Stomach smooth muscle (tissue), 2 donors: ENCODE results near the gene TCF4.

Experiments
- H3K27ac ChIP-seq: one replicate; pipeline ENCODE4 v1.7.0; 2013; ENCODE audit warnings: mild to moderate bottlenecking, low read length, inconsistent platforms
- H3K27me3 ChIP-seq, 2 donors: one replicate each; pipeline ENCODE4 v1.7.0; 2013; ENCODE audit warnings: low read length in 2 of 2; ENCODE audit not compliant: insufficient read depth in 2 of 2, control insufficient read depth in 1 of 2
- H3K36me3 ChIP-seq, 2 donors: one replicate each; pipeline ENCODE4 v1.7.0; 2013; ENCODE audit warnings: low read length in 2 of 2; ENCODE audit not compliant: control insufficient read depth in 2 of 2, insufficient read depth in 2 of 2
- H3K4me1 ChIP-seq: one replicate; pipeline ENCODE4 v1.7.0; 2013; ENCODE audit warnings: low read length; ENCODE audit not compliant: control insufficient read depth, insufficient read depth
- H3K4me3 ChIP-seq, 2 donors: one replicate each; pipeline ENCODE4 v1.7.0; 2013; ENCODE audit warnings: low read length in 2 of 2
- H3K9ac ChIP-seq, 2 donors: one replicate each; pipeline ENCODE4 v1.7.0; 2013; ENCODE audit warnings: low read length in 2 of 2, mild to moderate bottlenecking in 1 of 2
- H3K9me3 ChIP-seq, 2 donors: one replicate each; pipeline ENCODE4 v1.7.0; 2013; ENCODE audit warnings: low read length in 2 of 2; ENCODE audit not compliant: control insufficient read depth in 2 of 2
- donor health status: healthy.
- donor health status: Pancreatic carcinoma.

The TCF4 gene

DNA sequence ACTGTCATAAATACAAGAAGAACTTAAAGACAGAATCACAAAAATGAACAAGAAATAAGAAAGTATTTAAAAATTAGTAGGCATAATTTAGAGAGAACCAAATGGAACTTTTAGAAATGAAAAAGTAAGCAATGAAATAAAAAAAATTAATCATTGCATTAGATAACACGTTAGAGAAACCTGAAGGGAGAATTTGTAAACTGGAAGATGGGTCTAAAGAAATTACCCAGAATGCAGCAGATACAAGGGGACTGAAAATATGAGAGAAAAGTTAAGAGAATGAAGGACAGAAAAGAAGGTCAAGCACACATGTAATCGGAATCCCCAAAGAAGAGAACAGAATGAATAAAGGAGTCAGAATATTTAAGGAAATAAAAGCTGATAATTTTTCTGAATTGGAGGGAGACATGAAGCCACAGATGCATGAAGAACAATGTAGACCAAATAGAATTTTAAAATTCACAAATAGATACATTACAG is 21.5 kb downstream of the TCF4 start:
- Histone ChIP-seq H3K9me3 (no peaks in the 10 kb centered on the region), H3K36me3 (no peaks in the 10 kb centered on the region), H3K4me3 (no peak overlapping the region), H3K27me3 (no peaks in the 10 kb centered on the region), H3K4me1 (no peaks in the 10 kb centered on the region), H3K9ac (no peak overlapping the region), H3K27ac (no peak overlapping the region)

DNA sequence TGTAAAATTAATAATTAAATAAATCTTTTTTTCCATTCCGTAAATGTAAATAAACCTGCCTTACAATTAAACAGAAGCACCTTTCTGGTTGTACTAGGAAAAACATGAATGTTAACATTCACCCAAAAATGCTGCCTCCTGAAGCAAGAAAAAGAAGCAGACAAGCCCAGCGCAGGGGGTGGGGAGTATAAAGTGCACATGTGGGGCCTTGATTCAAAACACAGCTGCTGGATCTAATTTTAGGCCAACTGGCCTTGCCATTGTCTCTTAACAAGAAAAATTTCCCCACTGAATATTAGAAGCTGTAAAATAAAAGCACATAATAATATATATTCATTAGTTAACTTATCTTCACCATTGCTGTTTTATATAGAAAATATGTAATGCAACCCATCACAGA is 28.3 kb downstream of the TCF4 start:
- Histone ChIP-seq H3K27me3 (no peaks in the 10 kb centered on the region), H3K27ac (no peak overlapping the region), H3K9me3 (no peaks in the 10 kb centered on the region)

DNA sequence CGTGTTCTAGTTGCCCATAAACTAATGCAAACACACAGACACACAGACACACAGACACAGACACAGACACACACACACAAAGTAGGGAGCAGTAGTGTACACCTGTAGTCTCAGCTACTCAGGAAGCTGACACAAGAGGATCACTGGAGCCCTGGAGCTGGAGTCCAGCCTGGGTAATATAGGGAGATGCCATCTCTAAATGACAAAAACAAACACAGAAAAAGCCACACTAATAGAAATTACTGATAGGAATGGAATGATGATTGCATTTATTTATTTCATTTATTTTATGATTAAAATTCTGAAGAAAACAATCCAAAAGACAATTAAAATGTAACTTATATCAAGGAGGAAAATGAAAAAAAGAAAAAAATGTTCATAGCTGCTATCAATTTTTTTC is 30.8 kb downstream of the TCF4 start:
- Histone ChIP-seq H3K4me3 (no peak overlapping the region), H3K27me3 (no peaks in the 10 kb centered on the region), H3K4me1 (no peaks in the 10 kb centered on the region), H3K9me3 (no peaks in the 10 kb centered on the region), H3K36me3 (no peaks in the 10 kb centered on the region), H3K27ac (no peak overlapping the region), H3K9ac (no peak overlapping the region)

More for the DNA sequence above, 28.3 kb downstream of the TCF4 start:
- Histone ChIP-seq H3K4me1 (no peaks in the 10 kb centered on the region), H3K9ac (no peak overlapping the region), H3K36me3 (no peaks in the 10 kb centered on the region), H3K4me3 (no peak overlapping the region)

DNA sequence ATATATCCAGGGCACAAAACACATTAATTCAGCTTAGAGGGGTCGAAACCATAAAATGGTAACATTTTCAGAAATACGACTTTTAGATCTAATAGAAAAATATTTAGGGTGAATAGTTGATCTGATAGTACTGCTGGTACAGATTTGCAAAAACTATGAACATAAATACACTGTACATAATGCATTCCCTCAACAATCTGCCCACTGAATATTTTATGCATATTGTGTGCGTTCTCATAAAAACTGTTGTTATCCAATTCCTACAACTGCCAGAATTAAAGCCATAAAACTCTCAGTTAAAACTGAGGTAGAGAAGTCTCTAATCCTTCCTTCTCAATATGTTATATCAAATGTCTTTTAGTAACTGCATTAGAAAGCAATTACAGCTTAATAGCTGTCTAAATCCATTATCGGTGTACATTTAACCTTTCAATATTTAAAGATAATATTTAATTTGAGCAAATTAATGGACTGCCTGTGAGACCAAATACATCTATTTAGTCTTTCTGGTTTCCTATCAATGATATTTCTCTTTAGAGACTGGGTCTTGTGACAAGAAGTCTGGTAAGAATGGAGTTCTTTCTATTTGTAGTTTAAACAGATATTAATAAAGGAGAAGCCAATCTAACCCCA is 32.5 kb downstream of the TCF4 start:
- H3K9me3 ChIP-seq: no peaks in the 10 kb centered on the region
- no peaks in the 10 kb centered on the region for H3K36me3 ChIP-seq
- no peaks in the 10 kb centered on the region for H3K4me1 ChIP-seq
- H3K4me3 ChIP-seq: no peak overlapping the region
- H3K27ac ChIP-seq: no peak overlapping the region
- H3K27me3 ChIP-seq: no peaks in the 10 kb centered on the region
- no peak overlapping the region for H3K9ac ChIP-seq

DNA sequence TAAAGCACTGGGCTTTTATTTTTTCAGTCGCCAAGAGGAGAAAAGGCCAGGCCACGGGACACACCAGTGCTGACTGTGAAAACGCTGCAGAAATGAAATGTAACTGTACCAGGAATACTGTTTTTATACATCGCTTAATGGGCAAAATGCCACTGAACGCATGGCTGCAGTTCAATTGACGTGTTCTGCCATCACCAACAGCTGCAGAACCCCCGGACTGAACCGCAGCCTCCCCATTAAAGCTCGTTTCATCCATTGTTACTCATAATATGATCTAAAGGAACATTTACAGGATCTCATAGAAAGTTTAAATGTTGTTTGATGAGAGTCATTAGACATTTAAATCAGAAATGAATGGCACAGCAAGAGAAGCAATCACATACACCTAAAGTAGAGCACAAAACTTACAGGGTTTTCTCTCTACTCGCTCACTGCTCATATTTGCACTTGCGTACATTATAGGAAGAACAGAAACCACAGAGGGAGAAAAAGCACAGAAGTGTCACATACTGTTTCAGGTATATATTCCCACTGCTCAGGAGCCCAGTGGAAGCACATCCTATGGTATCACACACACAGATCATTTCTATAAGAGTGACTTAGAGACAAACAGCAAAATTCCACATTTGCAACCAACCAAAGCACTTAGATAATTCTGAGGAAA is 35.3 kb downstream of the TCF4 start:
- H3K4me1 ChIP-seq: no peaks in the 10 kb centered on the region

DNA sequence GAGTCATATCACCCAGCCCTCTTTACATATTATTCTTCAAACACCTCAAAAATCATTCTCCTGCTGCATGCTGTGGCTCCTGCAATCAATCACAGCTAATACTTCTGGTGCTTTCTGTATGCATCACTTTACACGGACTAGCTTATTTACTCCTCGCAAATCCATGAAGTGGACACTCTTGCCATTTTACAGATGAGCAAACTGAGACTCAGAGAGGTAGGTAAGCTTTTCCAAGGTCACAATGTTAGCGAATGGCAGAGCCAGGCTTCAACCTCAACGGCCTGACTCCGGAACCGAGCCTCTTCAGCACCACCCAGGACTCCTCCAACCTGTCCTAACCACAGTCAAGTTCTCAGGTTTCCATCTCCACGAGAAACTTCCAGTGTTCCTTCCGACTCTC is 36.8 kb downstream of the TCF4 start:
- Histone ChIP-seq H3K36me3 (no peaks in the 10 kb centered on the region), H3K27me3 (no peaks in the 10 kb centered on the region), H3K4me3 (no peak overlapping the region), H3K9me3 (no peaks in the 10 kb centered on the region), H3K9ac (no peak overlapping the region), H3K4me1 (no peaks in the 10 kb centered on the region), H3K27ac (no peak overlapping the region)

More for the DNA sequence above, 35.3 kb downstream of the TCF4 start:
- Histone ChIP-seq H3K27ac (no peak overlapping the region), H3K36me3 (no peaks in the 10 kb centered on the region), H3K27me3 (no peaks in the 10 kb centered on the region), H3K9ac (no peak overlapping the region), H3K9me3 (no peaks in the 10 kb centered on the region), H3K4me3 (no peak overlapping the region)

DNA sequence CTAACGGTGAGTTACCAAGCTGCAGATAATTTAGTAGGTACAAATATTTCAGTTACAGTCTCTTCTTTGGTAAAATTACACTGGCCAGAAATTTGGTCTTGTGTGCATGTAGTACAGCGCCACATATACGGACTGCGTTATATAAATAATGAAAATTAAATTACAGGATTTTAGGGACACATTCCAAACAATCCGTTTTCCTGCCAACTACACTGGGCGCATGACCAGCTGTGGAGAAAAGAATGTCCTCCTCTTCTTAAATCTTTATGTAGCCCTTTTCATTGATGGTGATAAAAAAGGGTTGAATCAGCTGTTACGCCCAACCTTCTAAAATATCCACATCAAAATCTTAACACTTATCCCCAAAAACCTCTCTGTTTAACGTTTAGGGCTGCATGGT is 37.5 kb downstream of the TCF4 start:
- Histone ChIP-seq H3K27ac (no peak overlapping the region), H3K9ac (no peak overlapping the region), H3K9me3 (no peaks in the 10 kb centered on the region), H3K27me3 (no peaks in the 10 kb centered on the region), H3K4me1 (no peaks in the 10 kb centered on the region), H3K36me3 (no peaks in the 10 kb centered on the region), H3K4me3 (peak overlapping the region in 1 of 2 donors; percentile 9)

DNA sequence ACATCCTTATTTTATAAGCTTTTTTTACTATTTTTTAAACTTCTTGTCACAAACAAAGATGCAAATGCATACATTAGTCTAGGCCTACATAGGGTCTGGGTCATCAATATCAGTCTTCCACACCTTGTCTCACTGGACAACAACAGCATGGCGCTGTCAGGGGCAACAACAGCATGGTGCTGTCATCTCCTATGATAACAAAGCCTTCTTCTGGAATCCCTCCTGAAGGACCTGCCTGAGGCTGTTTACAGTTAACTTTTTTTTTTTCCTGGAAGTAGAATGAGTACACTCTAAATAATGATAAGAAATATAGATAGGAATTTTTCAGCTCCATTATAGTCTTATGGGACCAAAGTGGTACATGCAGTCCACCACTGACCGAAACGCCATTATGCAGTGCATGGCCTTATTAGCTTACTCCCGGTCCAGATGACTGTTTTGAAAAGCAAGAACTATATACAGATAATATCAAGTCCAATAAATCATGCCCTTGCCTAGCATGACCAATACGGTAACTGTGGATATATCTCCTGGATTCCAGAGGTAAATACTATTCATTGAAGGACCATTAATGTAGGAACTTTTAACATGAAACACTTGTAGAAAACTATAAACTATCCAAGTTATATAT is 38.4 kb downstream of the TCF4 start:
- no peaks in the 10 kb centered on the region for H3K9me3 ChIP-seq
- H3K9ac ChIP-seq: no peak overlapping the region
- H3K27me3 ChIP-seq: no peaks in the 10 kb centered on the region
- H3K4me3 ChIP-seq: no peak overlapping the region
- no peaks in the 10 kb centered on the region for H3K4me1 ChIP-seq
- H3K36me3 ChIP-seq: no peaks in the 10 kb centered on the region
- no peak overlapping the region for H3K27ac ChIP-seq

DNA sequence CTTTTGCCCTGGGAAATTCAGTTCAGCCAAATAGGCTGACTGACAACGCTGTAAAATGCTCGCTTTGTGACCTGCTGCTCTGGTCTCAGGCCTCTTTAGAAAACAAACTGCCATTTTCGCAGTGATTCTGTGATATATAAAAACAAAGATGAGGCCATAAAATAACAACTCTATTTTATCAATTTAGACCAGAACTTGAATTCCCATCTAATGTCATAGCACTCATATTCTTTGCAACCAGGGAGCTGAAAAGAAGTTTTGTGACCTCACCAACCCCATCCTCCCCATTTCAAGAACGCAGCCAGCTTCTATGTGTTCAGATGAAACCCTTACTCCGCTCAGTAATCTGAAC is 40.3 kb downstream of the TCF4 start:
- H3K4me3 ChIP-seq: no peak overlapping the region
- no peaks in the 10 kb centered on the region for H3K27me3 ChIP-seq
- H3K9ac ChIP-seq: peak overlapping the region in 1 of 2 donors; percentile 35
- H3K9me3 ChIP-seq: no peaks in the 10 kb centered on the region
- no peaks in the 10 kb centered on the region for H3K4me1 ChIP-seq
- H3K36me3 ChIP-seq: no peaks in the 10 kb centered on the region
- H3K27ac ChIP-seq: no peak overlapping the region

DNA sequence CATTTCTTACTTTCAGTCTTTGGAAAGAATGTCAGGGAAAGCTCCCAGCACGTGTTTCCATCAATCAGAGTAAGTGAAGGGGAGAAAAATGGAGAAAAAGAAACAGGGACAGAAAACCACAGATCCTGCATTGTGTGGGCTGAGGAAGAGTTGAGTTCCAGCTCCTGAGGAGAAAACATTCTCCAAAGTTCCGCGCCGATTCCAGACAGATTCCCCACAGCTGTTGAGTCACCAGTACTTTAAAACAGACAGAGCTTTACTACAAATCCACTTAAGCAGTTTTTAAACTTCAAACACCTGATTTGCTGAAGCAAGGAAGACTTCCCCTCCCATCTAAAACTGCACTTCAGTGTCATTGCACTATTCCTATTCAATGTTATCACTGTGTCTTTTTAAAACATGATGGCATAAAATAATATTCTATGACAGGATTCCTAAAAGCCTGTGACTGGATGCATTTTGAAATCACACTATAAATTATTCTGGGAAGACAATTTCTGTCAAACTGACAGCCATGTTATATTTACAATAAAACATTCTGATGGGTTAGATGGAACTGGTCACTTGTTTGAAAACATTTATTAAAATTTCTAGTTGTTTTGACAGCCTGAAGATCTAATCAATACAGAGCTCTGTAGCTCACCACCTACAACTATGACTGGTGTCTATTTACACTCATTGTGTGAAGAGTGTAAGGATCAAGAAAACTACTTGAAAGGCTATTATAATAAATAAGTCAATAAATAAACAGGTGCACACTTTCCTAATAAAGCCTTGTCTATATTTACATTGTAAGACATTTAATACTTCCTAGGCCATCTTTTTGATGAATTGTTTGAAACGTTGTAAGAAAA is 40.9 kb downstream of the TCF4 start:
- Histone ChIP-seq H3K9ac (peak overlapping the region in 1 of 2 donors; percentile 35), H3K36me3 (no peaks in the 10 kb centered on the region), H3K4me3 (peak overlapping the region; percentile 38 to 57), H3K27ac (no peak overlapping the region), H3K9me3 (no peaks in the 10 kb centered on the region), H3K27me3 (no peaks in the 10 kb centered on the region), H3K4me1 (no peaks in the 10 kb centered on the region)
